NCI-H1048 (cell line): ENCODE measurements around the gene KCNJ15.

Source experiments
- DNase-seq: peaks from one replicate; lab custom pipeline; 2025; lab: John Stamatoyannopoulos, UW

The KCNJ15 gene

DNA sequence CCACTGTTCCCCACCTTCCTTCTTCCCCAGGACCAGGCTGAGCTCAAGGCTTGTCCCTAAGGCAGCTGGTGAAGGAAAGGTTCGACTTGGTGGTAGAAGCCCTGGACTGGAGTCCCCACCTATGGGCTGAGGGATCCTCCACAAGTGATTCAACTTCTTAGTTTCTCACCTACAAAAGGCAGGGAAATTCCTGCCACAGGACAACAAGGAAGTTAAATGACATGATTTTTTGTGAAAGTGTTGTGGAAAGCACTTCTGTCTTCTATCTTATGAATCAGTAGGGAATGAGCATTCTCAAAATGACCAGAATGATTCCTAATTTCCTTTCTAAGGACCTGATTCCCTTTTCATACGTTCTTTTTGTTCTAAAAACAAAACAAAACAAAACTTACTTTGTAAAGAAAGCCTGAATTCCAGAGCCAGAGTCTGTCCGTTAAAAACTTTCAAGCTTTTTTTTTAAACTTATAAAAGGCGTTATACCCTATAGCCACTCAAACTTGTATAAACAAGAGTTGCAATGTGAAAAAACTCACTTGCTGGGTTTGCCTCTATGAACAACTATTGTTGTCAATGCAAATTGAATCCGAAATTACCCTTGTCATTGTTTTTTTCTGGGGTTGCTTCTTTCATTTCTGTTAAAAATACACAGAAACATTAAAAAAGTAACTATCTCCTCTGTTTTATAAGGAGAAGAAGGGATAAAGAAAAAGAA, 12.2 kb downstream of the KCNJ15 start:
- no peak for DNase-seq

DNA sequence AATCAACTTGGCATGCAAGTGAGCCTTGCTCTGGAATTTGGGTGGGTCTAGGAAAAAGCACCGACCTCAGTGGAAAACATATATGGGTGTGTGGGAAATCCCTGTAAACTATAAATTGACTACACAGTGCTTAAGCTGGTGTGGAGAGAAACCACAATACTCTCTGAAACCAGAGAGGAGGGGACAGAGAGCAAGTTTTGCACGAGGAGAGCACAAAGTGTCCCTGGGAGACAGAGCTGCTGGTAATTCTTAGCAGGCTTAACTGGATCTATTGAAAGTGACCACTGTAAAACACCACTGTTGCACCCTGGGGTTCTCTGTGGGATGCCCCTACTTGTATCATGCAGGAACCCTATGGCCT, 12.8 kb downstream of the KCNJ15 start:
- DNase-seq: no peak

DNA sequence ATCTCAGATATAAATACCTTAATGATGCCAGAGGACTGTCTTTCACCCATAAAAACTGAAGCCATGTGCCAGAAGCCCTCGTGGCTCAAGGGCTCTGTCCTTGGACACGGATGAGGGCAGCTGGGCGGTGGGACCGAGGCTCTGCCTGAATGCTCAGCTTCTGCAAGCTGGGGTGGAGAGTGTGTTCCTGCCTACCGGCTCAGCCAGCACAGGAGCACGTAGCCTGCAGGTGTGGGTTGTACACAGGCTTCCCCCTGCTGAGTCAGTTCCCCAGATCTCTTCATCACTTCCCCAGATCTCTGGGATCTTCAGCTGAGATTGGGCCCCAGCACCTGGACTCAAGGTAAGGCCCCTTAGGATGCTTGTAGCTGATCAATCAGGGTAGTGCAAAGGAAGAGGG, 15.4 kb downstream of the KCNJ15 start:
- DNase-seq: no peak

DNA sequence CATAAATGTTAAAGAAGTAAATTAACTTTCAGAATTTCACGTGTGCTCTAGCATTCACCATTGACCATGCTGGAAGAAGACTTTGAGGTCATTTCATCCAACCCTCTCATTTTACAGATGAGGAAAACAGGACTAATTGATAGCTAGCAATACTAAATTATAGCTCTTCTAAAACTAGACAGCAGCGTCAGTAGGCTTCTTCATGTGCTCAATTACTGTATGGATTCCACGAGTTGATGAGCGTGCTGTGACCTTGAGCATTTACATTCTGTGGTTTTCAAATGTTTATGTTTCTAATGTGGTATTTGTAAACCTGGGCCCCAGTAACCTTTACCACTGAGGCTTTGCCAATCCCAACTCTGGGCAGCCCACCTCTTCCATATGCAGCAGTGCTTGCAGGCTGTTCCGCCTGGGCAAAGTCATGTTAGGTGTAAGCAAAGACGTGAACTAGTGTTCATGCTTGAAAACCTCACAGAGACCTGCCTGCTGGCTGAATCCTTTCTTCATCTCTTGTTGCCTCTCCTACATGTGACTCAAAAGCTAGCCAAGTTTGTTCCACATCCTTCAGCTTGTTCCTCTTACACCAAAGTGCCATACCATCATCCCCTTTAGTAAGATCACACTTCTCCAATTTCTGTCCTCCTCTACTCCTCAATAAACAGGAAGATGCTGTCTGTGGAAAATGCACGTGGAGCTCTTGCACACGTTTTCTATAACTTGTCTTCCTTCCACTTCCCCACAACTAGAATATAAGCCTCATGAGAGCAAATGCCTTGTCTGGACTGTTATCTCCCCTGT, 17.2 kb downstream of the KCNJ15 start:
- DNase-seq: no peak

DNA sequence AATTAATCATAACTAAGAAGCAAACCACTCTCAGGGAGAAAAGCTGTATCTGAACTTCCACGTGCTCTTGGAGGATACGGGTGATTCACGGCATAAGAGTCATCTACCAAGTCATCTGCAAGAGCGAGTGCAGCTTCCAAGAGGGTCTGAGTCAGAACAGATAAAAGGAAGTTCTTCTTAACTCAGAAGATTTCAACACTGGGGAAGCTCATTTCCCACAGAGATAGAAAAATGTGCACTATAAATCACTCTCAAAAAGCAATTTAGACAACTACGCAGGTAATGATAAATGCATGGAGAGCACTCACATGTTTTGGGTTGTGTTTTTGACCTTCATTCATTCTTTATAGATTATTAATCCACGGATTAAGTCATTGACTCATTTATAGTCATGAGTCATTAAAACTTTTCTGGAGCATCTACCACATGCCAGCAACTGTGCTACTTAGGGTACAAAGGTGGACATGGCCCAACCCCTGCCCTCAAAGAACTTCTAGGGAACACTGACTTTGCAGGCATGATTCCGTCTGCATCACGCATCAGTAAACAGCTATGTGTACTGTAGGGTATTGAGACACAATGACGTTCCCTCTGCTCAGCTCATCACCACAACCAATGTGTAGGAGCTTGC, 20.8 kb downstream of the KCNJ15 start:
- no peak for DNase-seq

DNA sequence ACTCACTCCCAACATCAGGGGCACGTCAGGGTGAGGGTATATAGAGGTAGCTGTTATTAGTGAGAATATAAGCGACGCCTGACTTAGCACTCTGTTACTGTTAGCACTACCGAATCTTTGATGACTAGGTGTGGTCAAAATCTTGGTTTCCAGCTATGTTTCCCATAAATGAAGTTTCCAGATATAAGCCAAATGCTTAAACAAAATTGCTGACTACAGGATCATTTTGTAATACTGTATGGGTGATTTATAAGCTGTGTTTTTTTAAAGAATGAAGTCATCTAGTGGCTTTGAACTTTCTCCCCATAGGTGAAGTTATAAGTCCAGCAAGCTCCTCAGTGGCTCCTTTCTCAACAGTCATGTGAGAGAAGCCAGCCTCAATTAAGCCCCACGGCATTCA, 23.7 kb downstream of the KCNJ15 start:
- no peak for DNase-seq

DNA sequence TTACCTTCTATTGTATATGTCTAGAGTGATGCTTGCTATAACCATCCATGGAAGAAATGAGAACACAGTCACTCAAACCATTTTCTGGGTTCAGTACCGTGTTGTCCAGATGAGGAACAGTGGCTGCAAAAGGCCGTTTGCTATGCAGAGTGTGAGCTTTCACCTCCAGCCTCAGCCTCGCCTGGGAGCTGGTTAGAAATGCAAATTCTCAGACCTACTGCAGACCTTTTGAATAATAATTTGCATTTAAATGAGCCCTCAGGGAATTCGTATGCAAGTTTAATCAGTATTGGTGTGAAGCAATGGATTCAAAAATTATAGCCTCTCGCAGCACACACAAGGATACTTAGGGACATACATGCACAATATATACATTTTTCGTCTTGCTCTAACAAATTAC, 24.1 kb downstream of the KCNJ15 start:
- no peak for DNase-seq

DNA sequence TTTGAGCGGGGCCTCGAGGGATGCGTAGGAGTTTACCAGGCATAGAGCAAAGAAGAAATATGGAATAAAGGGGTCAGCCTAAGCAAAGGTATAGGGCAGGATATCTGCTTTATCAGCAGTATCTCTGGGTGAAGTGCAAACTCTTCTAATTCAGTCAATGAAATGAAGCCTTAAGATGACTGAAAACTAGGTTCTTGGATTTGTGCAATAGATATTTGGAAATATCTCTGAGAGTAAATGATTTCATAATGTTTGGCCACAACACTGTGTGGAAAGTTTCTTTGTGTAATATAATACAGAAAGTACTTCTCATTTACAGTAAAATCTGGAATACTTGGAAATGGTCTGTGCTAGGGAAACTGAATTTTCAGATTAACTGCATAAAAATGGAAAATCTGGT, 26.1 kb downstream of the KCNJ15 start:
- DNase-seq: no peak

DNA sequence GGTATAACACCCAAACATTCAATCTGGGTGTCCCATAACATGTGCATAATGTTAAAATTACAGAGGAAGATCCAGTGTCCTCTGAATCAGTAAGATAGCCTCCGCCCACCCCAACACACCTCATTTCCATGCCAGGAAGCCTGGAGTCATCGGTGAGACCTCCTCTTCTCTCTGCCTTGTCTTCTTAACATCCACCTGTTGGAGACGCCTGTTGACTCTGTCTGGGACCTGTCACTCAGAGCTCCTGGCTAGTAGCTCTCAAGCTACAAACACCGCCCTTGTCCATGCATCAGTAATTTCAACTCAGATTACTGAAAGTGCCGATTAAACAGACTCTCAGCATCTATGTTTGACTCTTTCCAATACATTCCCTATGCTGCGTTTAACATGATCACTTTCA, 27.4 kb downstream of the KCNJ15 start:
- no peak for DNase-seq

DNA sequence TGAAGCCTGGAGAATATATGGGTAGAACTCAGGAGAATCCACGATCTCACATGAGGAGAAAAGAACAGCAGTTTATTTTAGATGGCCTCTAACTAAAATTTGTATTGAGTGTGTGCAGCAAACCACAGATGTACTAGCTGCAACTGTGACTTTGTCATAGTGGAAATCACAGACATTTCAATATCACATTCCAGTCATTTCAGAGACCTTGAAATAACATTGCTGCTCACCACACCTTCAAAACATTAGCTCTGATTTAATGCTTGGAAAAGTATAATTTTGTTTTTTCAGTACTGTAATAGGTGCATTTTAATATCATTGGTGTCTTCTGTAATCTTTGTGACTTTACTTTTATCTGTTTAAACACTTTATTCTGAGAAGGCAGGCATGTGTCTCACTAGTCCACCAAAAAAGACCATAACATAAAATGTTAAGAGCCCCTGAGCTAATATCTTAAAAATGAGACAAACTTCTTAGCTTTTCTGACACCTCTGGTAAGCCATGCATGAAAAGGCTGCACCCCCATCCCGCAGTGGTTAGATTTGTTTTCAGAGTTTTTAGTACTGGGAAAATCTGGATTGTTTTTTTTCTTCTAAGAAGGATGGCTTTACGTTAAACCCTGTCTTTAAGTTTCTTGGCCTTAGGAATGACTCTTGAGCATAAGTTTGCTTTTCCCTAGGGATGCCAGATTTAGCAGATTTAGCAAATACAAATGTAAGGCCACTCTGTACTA, 30.1 kb downstream of the KCNJ15 start:
- DNase-seq: no peak

DNA sequence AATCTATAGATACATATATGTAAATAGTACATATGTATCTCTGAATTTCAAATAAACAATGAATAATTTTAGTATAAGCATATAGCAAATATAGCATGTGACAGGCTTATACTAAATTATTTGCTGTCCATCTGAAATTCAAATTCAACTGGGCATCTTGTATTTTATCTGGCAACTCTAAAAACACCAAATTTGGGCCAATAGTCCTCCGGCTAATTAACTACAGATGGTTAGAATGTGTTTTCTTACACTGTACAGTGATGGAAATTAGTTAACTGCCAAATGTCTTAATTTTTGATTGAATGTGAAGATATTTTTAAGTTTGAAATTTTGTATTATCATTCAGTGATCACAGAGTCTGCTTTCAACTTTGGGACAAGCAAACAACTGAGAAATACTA, 30.7 kb downstream of the KCNJ15 start:
- no peak for DNase-seq

DNA sequence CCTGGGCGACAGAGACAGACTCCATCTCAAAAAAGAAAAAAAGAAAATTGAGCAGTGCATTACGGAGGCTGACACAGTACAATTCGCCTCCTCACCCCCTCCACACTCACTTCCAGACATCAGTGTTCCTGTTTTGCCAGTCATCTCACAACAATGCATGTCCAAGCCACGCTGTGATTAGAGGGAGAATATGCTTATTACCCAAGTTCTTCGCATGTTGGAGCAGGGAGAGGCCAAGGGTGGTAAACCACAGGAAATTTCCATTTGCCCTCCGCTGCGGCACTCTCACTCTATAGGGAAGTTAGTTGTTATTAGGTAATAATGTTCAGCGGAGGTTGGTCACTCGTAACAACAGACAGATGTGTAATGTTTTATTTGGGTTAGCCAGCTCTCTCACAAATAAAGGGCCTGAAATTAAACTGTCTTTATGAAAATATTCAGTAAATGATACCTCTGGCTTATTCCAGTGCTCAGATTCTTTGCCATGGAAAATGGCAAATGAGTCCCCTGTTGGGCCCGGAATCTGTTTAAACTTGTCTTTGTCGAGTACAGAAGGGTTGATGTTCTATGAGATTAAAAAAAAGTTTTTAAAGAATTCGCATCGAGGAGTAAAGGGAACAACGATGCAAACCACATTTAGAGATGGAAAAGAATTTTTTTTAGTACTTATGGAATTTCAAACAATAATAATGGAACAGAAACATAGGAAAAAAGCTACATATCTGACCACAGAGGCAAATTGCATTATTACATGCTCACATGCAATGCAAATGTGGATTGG, 33.1 kb downstream of the KCNJ15 start:
- no peak for DNase-seq

DNA sequence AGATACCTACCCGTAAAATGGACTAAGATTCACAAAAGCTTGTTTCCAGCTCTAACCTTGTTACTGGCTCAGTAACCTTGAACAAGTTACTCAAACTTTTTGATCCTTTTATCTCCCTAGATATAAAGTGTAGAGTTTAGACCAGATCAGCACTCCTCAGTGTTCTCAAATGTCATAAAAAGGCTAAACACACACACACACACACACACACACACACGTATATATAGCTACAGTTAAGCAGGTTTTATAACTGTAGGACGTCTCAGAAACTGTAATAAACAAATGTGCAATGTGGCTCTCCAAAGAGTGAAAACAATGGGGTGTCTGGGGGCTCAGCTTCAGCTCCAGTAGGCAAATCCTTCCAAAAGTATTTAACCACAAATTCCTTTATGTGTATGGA, 34.0 kb downstream of the KCNJ15 start:
- no peak for DNase-seq

DNA sequence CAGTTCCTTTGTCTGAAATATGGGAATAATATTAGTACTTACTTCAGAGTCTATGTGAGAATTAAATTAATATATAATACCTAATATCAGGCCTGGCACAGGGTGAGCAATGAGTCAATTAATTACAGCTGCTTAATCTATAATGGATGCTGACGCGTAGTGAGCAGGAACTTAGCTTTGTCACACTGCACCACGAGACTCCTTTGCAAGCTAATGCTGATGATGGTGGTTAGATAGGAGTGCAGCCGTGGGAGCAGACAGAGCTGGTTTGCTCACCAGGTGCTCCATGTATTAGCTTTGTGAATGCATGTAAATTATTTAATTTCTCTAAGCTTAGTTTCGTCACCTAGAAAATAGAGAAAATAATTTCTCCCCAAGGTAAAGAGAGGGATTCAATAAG, 35.1 kb downstream of the KCNJ15 start:
- no peak for DNase-seq

DNA sequence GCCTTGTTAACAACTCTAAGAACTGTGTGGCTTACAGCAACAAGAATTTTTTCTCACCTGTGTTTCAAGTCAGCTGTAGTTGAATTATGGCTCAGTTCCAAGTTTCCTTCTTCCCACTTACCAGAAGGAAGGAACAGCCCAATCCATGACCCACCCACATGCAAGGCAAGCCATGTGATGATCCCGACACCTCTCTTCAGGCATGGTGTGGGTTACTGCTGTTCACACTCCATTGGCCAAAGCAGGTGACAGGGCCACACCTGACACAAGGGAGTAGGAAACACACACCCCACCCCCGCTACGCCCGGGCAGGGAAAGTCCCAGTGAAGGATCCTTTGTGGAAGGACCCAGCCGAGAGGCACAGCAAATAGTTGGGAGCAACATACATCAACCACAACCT, 36.3 kb downstream of the KCNJ15 start:
- no peak for DNase-seq

DNA sequence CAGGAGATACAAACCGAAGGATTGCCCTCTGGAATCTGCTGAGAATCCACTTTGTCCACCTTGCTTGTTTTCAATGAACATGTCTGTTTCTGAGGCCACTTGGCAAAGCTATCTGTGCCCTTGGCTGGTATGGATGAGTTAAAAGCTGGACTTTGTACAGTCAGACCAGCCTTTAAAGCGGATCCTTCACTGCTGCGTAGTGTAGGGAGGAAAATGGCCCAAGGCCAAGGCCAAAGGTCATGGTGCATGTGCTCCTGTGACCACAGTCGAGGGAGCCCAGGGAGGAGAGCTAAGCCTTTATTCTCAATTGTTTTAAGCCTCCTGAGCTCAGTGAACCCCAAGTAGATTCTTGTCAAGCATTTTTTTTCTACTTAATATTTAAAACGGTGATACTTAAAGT, 37.0 kb downstream of the KCNJ15 start:
- DNase-seq: no peak

DNA sequence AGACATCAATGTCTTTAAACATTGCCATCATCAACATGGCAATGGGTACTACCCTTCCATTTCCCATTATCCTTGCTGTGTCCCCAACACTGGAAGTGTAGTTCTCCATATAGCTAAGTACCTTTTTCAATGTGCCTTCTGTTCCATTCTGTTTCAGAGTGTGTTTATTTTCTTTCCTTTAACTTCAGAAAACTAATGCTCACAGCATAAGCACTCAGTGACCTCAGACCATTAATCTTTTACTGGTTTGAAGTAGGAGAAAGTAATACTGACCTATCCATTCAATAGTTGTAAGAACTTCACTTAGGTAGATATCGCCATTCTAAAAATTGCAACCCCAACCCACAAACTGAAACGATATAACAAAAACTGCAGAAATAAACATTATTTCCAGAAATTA, 37.8 kb downstream of the KCNJ15 start:
- no peak for DNase-seq

DNA sequence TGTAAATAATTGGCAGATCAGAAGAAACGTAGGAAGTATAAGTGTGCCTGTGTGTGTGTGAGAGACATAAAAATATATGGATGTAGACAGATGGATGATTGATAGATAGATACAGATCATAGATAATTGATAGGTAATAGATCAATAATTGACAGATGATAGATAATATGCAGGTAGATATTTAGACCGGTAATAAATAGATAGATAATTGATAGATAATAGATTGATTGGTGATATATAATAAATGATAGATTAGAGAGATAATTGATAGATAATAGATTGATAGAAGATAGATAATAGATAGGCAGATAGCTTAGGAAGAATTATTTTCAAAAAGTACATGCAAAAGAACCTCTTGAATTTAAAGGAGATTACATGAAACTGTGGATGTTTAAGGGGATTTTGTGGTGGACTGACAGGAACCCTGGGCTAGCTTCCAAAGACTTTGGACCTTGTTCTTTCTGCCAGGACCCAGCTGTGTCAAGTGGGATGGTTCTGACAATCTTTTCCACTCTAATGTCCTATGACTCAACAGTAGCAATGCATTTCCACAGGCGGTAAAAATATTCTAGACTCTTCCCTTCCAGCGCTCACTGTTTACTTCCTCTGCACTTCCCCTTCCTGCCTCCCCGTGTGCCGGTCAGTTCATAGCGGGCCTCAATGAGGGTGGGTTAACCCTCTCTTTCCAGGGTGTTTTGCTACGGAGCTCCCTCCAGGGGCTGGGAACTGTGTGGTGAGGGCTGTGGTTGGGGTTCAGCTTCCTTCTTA, 39.4 kb downstream of the KCNJ15 start:
- DNase-seq: no peak

DNA sequence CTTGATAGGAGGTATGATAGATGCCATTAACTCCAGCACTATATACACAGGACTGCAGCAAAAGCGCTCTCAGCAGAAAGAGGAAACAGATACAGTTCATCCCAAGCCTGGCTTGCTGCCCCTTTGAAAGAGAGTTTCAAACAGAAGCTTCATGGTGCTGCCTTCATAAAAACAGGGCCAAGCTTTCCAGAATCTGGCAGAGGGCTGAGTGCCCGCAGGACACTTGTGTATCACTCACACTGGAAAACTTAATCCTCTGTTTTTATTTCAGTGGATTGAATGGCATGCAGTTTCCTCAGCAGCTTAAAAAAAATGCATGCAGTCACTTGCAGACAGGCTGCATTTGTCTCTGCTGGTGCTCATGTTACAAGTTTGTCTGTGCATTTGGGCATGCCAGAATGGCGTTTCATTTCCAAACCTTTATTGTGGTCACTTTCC, 40.4 kb downstream of the KCNJ15 start:
- DNase-seq: no peak

DNA sequence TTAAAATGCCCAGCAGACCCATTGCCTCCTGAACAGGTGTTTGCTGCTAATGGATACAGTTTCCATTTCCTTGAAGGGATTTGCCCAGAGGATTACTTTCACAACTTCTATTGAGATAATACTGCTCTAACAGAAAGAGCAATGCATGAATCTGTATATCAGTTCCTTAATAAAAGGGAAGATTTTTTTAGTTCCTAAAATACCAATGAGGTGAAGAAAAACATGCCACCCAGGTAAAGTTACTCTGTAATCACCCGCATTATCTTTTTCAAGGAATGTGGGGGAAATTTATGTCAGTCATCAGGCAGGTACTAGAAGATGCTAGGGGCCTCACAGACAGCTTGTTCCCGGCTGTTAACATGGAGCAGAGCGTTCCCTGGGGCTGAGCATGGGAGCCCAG, 41.1 kb downstream of the KCNJ15 start:
- DNase-seq: no peak

DNA sequence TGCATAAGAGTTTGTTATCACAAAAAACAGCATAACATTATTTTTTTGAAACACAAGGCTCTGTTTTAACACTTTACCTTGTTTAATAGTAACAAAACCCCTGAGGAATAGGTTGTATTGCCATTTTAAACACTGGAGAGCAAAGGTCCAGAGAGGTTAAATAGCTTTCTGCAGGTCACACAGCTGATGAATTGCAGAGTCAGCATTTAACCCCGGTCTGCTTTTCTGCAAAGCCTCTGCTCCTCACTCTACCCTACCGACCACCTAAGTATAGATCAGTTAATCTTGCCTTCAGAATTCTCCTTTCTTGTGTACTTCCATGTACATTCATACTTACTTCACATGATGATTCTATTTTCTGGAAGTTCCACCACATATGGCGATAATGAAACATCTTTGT, 42.0 kb downstream of the KCNJ15 start:
- no peak for DNase-seq
